GM19043 (cell line): Measurements from ENCODE around the gene CCDC13.
"Not testable (repeated sequence)": the region's sequence is repeated elsewhere in the genome, so short reads cannot be mapped to it uniquely, and the experiment has no call there.

Experiments used
- ATAC-seq: cut with Tn5 transposase; IDR thresholded peaks from one replicate; pipeline ENCODE4 v1.9.1; 2021; ENCODE audit warnings: low read depth; ENCODE audit not compliant: unreplicated experiment

CCDC13 gene

GRCh38 chr3:42772670-42773408 is at the start of gene CCDC13:
TSS of gene CCDC13 (minus strand) at chr3:42773253. CDS start at chr3:42758345, 14,908 bp downstream.
- peak; percentile 98 for ATAC-seq

GRCh38 chr3:42822828-42823227 is 49.8 kb upstream of the CCDC13 start:
- no peak for ATAC-seq

GRCh38 chr3:42820746-42821051 is 47.6 kb upstream of the CCDC13 start:
- no peak for ATAC-seq

- ATAC-seq = no peak
Measured at GRCh38 chr3:42819351-42819965, 46.4 kb upstream of the CCDC13 start.

DNA sequence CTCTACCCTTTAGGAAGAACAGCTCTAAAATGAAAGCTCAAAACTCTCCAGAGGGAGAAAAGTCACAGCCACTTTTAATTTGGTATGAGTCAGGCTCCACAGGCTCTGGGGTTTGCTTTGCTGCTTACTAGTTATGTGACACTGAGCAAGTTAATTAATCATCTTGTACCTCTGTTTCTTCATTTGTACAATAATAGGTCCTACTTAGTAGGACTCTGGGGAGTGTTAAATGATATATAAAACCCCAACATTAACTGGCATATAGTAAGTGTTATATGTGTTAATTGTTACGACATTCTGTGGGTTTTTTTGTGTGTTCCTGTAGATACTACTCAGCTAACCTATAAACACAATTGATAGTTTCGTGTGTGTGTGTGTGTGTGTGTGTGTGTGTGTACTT is 42.8 kb upstream of the CCDC13 start:
- no peak for ATAC-seq

DNA sequence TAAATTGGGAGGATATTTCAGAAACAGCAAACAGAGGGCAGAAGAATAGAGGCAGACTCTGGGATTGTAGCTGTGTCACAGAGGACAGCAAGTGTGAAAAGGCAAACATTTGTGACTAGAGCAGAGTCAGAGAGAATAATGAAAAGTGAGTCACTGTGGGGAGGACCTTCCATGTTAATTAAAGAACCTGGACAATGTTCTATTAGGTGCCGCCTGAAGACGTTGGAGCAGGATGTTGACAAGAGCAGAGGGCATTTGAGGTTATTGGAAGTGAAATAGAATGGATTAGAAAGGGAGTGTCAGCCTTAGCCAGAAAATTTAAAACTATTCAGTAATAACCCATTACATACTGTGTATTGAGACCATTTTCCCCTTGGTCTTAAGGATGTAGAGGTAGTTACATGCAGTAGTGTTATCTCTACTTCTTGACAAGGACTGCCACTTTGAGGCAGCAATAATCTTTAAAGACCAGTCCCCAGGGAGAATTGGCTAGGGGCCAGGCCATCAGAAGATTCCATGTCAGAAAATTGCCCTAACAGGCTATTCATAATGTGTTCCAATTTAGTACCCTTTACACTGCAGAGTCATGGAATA is 42.0 kb upstream of the CCDC13 start:
- no peak for ATAC-seq

GRCh38 chr3:42814246-42814645 is 41.2 kb upstream of the CCDC13 start:
- no peak for ATAC-seq

DNA sequence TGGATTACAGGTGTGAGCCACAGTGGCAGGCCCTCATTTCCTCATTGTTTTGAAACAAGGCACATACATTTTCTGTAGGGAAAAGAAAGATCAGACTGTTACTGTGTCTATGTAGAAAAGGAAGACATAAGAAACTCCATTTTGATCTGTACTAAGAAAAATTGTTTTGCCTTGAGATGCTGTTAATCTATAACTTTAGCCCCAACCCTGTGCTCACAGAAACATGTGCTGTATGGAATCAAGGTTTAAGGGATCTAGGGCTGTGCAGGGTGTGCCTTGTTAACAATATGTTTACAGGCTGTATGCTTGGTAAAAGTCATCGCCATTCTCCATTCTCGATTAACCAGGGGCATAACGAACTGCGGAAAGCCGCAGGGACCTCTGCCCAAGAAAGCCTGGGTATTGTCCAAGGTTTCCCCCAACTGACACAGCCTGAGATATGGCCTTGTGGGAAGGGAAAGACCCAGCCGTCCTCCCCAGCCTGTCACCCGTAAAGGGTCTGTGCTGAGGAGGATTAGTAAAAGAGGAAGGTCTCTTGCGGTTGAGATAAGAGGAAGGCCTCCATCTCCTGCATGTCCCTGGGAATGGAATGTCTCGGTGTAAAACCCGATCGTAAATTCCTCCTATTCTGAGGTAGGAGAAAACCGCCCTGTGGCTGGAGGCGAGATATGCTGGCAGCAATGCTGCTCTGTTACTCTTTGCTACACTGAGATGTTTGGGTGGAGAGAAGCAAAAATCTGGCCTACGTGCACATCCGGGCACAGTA is 38.2 kb upstream of the CCDC13 start:
- not testable (repeated sequence) for ATAC-seq

GRCh38 chr3:42810706-42811105 is 37.7 kb upstream of the CCDC13 start:
- not testable (repeated sequence) for ATAC-seq

DNA sequence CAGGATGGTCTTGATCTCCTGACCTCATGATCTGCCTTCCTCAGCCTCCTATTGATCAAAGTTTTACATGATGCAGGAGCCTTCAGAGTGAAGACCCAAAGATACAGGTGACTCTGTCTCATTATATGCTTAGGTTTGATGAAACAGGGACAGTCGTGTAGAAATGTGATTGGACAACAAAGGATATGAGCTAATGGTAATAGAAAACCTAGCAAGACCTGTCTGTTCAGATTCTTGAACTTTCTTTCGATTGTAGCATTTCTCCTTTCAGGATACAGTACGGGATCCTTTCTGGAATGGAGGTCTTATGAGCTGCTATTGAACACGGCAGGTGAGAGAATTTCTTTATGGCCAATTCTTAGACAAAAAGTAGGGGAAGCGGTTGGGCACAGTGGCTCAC is 36.1 kb upstream of the CCDC13 start, which contains the start of gene ACKR2:
Gene ACKR2, plus strand, starts transcription at position 244 of the 400 bp plus-strand sequence. CDS start 55,058 bp downstream, outside the sequence.
- no peak for ATAC-seq

- ATAC-seq = no peak
Measured at GRCh38 chr3:42807929-42808328, 34.9 kb upstream of the CCDC13 start.

DNA sequence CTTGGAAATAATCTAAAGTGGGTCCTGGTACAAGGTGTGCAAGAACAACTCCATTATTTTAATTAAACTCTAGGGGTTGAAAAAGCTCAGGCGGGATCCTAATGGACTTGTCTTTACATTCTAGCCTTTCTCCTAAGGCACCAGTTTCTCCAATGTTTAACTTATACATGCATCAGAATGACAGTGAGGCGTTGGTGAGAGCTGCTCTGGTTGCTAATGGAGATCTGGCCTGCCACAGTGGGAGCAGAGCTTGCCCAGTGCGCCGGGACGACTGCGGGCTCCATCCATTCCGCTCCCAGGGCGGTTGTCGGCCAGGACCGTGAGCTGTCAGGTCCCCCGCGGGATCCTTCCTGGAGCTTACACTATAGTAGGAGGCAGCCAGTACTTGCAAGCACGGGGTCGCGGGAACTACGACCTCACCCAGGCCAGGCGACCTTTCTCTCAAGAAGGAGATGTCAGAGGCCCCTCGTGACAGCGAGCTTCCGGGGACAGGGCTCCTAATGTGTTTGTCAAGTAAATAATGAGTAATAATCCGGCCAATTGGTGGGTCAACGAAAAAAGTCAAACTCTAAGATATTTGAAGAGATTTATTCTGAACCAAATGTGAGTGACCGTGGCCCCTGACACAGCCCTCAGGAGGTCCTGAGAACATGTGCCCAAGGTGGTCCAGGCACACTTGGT is 32.2 kb upstream of the CCDC13 start:
- no peak for ATAC-seq

DNA sequence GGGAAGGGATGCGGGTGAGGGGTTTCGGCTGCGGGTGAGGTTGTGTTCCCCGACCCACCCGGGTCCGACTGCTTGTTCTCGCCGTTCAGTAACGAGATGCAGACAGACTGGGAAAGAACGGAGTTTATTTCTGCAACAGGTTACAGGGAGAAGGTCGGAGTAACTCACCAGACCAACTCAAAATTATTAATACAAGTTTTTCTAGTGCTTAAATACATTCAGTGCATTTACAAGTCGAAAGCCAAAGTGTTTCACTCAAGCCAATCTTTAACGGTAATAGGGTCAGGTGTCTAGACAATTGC is 31.7 kb upstream of the CCDC13 start:
- ATAC-seq = no peak

GRCh38 chr3:42804106-42804830 is 31.2 kb upstream of the CCDC13 start, which contains the start of gene HIGD1A:
TSS of gene HIGD1A (minus strand) at chr3:42804490. CDS start at chr3:42794253, 10,237 bp downstream.
- ATAC-seq = peak; percentile 99

- ATAC-seq = peak; percentile 14
Measured at GRCh38 chr3:42803414-42804105, 30.5 kb upstream of the CCDC13 start.

DNA sequence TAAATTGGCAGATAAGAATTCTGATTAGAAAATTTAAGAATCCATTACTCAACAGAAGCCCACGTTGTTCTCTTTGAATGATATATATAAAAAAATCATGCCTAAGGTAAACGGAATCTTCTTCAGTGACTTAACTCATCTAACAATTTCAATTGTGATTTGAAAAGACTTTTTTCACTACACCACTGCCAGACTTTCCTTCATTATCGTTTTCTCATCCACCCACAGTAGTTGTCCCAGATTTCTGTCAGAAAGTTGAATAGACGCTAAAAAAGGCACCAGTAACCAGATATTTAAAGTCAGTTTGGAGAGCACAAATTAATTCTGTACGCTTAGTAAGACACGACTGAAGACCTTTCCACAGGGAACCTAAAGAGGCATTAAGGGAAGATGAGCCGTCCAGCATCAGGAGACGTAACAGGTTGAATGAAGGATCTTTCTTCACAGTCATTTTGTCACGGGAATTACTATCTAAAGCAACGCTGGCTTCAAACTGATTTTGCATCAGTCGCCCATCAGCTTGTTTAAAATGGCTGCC is 29.9 kb upstream of the CCDC13 start:
- ATAC-seq = no peak

DNA sequence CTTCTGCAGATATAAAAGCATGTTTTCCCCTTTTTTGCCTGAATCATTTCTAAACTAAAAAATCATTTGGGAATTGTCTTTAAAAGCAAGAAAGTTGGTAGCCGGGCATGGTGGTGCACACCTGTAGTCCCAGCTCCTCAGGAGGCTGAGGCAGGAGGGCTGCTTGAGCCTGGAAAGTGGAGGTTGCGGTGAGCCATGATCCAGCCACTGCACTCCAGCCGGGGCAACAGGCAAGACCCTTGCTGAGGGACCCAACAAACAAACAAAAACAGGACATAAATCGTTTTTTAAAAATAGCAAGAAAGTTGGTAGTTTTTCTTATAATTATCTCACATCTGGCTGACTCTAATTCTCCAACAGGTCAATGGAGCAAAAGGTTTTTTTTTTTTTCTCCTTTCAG is 28.7 kb upstream of the CCDC13 start:
- ATAC-seq = no peak

GRCh38 chr3:42801048-42801620 is 28.1 kb upstream of the CCDC13 start:
- ATAC-seq = no peak

GRCh38 chr3:42800251-42800650 is 27.2 kb upstream of the CCDC13 start:
- ATAC-seq = no peak
